ENCODE measurements around the gene MGST1.

The MGST1 gene

DNA sequence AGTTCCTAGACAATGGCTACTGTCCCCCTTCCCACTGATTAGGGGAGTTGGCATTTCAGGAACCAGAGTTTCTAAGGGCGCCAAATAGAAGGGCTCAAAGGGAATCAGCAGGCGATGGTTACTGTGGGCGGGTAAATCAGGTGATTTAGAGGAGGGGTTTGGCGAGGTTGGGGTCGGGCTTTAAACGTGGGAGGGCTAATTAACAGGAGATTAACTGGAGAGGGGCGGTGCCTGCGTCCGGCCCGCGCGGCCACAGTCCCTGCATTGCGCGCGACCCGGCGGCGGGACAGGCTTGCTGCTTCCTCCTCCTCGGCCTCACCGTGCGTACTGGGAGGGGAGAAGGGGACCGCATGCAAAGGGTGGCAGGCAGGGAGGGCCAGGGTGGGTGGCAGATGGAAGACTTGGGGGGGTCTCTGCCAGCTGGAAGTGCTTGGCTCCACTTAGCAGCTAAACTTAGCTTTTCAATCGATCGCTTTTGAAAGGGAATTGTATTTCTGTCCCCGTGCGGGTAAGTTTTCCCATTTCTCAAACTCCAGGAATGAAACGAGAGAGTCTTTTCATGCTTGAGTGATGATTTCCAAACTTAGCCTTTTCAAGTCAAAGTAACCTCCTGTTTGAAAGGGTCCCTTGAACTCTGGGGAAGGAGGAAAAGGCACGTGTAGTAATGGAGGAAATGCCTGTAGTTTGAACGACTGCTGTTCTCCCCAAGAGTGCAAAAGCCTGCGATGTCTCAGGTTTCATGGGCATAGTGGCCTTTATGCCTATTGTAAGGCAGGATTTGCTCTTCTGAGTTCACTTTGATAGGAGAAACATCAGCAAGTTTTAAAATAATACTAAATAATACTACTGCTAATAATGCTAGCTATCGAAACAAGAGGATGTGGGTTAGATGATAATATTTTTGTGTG is at the start of gene MGST1:
Gene MGST1, plus strand, starts transcription at position 255 of the 908 bp plus-strand sequence. CDS start 6,608 bp downstream, outside the sequence.
- peak; percentile 62 for DNase-seq

DNA sequence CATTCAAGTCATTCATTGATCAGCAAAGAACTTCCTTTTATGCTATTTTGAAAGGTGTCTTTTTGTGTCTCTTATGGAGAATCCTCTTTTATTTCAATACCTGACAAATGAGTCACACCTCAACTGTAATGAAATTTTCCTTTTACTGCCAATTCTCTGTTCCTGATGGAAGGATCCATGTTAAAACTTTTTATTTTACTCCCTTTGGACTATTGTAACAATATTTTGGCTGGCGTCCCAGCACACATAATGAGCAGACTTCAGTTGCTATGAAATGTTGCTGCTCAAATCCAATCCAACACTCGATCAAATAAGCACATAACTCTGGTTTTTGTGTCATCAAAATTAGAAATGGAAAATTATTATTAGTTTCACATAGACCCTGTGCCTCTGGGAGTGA is 48.0 kb upstream of the MGST1 start:
- peak; percentile 40 for DNase-seq

- no peak for DNase-seq
Observed at GRCh38 chr12:16300122-16300521, 47.3 kb upstream of the MGST1 start.

DNA sequence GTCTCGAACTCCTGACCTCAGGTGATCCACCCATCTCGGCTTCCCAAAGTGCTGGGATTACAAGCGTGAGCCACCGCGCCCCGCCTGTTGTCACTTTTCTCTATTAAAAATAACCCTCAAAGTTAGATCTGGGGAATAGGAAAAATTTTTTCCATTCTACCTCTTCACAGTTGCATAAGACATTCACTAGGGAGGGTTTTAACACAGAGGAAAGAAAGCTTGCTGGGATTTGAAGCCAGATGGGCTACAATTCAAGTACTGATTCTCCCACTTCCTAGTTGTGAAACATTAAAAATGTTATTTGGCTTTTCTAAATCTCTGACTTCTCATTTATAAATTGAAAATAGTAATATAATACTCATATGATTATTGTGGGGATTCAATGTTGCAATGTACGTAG is 46.7 kb upstream of the MGST1 start:
- DNase-seq: peak; percentile 64

GRCh38 chr12:16303939-16304338 is 43.5 kb upstream of the MGST1 start:
- DNase-seq: no peak

DNA sequence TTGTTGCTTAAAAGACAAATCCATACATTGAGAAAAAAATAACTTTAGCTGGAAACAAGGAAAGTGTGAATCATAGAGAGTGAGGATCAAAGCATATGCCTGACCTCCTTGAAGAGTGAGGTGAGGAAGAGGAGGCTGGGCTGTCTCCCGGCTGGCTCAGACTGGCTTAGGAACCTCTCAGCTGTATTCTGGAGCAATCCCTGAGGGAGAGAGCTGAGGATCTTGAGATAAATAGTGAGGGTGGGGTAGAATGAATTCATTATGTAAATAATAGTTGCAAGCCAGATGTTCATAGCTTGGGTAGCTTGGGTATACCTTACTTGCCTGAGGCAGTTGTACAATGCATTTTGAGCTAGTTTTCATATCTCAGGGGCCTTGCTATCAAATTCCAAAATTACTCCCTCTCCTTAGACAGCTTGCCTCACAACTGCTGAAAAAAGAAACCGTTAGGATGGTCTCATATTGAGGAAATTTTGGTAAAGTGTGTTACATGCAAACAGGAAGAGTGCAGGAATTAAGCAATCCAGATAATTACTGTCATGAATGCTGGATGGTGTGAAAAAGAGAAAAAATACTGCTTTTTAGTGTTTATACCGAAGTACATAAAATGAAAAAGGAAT is 39.5 kb upstream of the MGST1 start:
- DNase-seq: no peak

- DNase-seq: no peak
Observed at GRCh38 chr12:16310934-16311333, 36.5 kb upstream of the MGST1 start.

GRCh38 chr12:16323010-16323409 is 24.4 kb upstream of the MGST1 start:
- no peak for DNase-seq

DNA sequence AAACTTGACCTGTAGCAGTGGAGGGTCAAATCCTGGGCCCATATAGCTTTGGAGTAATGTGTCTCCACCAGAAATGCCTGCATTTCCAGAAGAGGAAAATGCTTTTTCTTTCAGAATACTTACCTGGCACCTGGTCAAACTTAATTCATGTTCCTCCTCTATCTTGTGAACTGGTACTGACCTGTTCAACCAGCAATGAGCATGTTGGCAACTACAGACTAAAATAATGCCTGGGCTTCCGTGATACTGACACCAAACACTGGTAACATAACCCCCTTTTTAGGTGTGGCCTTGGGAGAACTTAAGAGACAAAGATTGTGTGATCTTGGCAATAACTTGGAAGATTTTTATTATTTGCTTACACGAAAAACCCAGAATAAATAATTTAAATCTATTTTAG is 23.8 kb upstream of the MGST1 start:
- DNase-seq: no peak

GRCh38 chr12:16324272-16324671 is 23.2 kb upstream of the MGST1 start:
- DNase-seq: no peak

GRCh38 chr12:16324772-16325171 is 22.7 kb upstream of the MGST1 start:
- no peak for DNase-seq

DNA sequence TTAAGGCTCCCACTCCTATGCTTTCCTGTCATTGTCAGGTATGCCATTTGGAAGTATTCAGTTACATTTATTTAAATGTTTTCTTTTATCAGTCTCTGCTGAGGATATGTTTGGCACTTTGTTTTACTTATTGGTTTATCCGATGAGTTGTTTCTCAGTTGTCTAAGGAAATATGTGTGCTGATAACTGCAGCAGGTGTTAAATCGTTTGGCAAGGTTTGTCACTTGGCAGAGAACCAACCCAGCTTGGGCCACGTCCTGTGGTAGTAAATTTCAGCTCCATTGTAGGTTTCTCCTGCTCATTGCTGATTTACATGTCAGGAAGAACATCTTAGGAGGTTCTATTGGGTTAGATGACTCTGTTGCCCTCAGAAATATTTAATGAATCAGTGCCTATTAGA is 22.0 kb upstream of the MGST1 start:
- no peak for DNase-seq

GRCh38 chr12:16327963-16328362 is 19.5 kb upstream of the MGST1 start:
- DNase-seq: no peak

DNA sequence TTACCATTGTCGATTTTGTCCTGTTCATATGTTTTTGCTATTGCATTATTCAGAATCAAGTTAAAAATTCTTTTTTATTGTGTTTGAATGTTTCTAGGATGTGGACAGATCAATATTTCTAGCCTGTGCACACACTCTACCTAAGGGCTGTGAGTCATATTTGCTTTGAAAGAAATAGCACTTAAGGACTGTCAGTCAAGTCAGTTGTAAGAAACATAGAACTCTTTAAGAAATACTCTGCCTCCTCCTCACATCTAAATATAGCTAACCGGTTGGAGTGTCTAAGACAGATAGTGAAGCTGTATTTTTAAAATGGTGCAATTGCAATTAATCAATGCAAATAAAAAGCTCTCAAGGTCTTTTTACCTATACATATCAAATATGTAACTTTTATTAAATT is 17.9 kb upstream of the MGST1 start:
- DNase-seq: no peak

DNA sequence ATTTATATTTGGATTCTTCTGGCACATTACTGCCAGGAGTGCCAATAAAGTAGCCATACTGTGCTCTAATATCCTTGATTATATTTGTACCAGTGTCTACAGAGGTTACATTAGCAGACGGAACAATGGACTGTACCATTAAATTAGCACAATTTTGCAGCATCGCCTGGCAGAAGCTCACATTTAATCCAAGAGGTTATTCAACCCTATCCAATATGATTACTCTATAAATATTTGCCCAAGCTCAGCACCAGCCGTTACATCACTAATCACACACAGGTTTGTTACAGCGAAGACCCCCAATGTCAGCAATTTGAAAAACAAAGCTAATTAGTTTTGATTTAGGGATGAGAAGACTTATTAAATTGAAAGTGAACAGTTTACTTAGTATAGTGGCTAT is 16.9 kb upstream of the MGST1 start:
- no peak for DNase-seq

GRCh38 chr12:16331998-16332397 is 15.4 kb upstream of the MGST1 start:
- no peak for DNase-seq

DNA sequence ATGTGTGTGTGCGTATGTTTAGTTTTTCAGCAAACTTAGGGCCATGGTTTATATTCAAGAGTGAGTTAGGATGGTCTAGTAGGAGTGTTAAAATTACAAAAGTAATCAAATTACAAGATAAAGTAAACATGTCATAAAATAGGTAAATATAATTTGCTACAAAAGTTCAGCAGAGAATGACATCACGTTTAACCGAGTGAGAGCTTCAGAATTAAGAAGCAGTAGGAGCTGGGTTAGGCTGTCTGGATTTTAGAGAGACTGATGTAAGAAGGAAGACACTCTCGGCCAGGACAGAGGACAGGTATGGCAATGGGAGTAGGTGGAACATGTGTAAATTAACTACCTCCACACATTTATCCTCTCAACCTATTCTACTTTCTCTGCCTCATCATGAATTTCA is 11.6 kb upstream of the MGST1 start:
- no peak for DNase-seq

GRCh38 chr12:16344269-16344668 is 3.2 kb upstream of the MGST1 start:
- no peak for DNase-seq

DNA sequence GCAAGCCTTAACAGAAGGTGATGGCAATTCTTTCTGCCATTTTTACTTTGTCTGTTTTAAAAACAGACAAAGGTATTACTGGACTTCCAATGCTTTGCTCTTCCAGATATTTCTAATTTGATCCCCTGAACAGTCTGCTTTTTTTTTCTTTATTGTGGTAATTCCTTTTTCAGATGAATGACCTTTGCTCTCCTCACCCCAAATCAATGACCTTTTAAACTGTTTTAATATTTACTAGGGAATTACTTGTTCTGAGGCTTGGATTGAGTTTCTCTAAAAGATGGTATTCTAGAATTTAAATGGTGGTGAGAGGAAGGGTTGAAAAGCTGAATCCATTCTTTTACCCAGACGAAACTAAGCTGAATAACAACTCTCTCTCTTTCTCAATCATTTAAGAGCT is 2.3 kb upstream of the MGST1 start:
- no peak for DNase-seq

DNA sequence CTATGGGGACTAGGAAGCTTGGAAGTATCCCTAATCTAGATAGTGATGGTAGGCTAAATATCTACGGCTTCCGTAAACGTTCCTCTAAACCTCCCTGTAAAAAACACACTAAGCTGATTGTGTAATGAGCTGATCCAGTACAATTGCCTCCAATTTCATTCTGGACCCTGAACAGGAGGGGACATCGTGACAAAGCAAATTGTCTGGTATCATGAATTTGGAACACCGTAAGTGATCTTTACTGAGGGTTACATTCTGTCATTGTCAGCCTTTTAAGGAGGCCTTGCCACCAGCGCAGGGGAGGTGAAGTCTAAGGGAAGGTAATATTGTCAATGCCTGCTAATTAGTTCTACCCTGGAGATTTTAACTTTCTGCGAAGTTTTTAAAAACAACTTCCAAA is 487 bp upstream of the MGST1 start:
- DNase-seq: no peak

- no peak for DNase-seq
Observed at GRCh38 chr12:16348435-16349130, 1.1 kb downstream of the MGST1 start.

DNA sequence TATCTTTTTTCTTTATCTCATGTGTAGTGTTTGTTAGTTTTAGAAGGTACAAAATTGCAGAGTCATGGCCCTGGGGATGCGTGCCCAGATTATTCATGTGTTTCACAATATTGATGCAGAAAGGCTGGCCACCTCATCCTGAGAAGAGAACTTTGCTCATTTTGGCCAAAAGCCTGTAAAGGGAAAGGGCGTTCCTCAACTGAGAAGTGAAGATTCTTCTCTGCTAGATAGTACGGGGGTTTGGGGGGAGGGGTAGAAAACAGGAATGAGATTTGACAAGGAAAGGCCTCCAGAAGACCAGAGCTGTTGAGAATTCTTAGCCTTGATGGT is 1.7 kb downstream of the MGST1 start:
- no peak for DNase-seq

DNA sequence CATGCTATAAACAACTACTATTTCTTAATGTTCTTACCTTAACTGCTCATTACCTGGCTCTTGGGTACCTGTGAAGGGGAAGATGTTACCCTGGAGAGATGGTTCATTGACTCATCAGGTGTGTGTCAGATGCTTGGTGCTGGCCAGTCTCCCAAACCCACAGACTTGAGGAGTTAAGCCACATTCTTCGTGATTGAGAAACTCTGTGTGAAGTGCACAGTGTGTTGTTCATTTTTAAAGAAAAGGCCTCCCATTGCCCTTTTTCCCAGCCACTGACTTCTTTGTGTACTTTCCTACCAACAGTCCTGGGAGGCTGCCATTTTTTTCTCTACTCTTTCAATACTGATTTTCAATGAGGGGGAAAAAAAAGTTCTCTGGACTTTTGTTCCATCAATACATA is 3.2 kb downstream of the MGST1 start:
- no peak for DNase-seq

DNA sequence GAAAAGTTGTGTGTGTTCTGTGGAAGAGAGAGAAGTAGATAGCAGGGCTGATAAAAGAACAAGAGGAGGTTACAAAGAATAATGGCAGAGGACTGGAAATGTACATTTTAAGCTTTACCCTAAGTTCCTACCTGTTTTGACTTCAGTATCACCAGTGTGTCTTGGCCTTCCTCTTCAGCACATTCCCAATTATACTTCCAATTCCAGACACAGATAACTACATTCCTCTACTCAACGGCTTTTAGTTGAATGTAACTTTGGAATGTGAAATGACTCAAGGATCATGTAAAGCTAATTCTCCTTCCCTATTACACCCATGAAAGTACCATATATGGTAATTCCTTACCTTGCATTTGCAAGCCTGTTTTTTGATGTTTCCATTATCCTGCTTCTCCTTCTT is 5.0 kb downstream of the MGST1 start:
- no peak for DNase-seq

Data from right hindlimb (tissue), 1 donor.